ENCODE results near the gene EIF2B4. TPM values are rescaled to one million over a fixed set of nuclear protein-coding genes. Genes with fewer than 3 reads are reported as not detected.

The EIF2B4 gene
- 31.8 and 36.1 TPM in 2 replicates for total RNA-seq (2014; rRNA removed; shearing (Covaris generic))

- DNase-seq (ENCODE audit: low read depth) = peak; percentile 99
These were observed at the start of gene EIF2B4, which contains the start of gene SNX17 for GRCh38 chr2:27370026-27370815. EIF2B4 (minus strand) TSS chr2:27370338; CDS start chr2:27370314, 24 bp downstream. SNX17 (plus strand) TSS chr2:27370616; CDS start chr2:27370744, 128 bp downstream.

- no peak for DNase-seq (ENCODE audit: low read depth)
These were observed 46.0 kb upstream of the EIF2B4 start for GRCh38 chr2:27416151-27416550.

- no peak for DNase-seq (ENCODE audit: low read depth)
These were observed 42.4 kb upstream of the EIF2B4 start for GRCh38 chr2:27412419-27413152.

- DNase-seq (ENCODE audit: low read depth) = peak; percentile 92
These were observed 39.4 kb upstream of the EIF2B4 start, which contains the start of gene PPM1G for GRCh38 chr2:27409321-27410073. PPM1G (minus strand) TSS chr2:27409591; CDS start chr2:27409422, 169 bp downstream.

- peak; percentile 25 for DNase-seq (ENCODE audit: low read depth)
These were observed 38.6 kb upstream of the EIF2B4 start for GRCh38 chr2:27408601-27409320.

- DNase-seq (ENCODE audit: low read depth) = peak; percentile 55
These were observed 37.8 kb upstream of the EIF2B4 start for GRCh38 chr2:27407798-27408491.

GRCh38 chr2:27400348-27401135, 30.4 kb upstream of the EIF2B4 start:
- no peak for DNase-seq (ENCODE audit: low read depth)

GRCh38 chr2:27398962-27399361, 28.8 kb upstream of the EIF2B4 start:
- no peak for DNase-seq (ENCODE audit: low read depth)

- DNase-seq (ENCODE audit: low read depth) = no peak
These were observed 23.1 kb upstream of the EIF2B4 start for GRCh38 chr2:27393225-27393624.

GRCh38 chr2:27390822-27391679, 20.9 kb upstream of the EIF2B4 start:
- DNase-seq (ENCODE audit: low read depth) = no peak

- no peak for DNase-seq (ENCODE audit: low read depth)
These were observed 11.5 kb upstream of the EIF2B4 start for GRCh38 chr2:27381577-27382181.

GRCh38 chr2:27380626-27381545, 10.7 kb upstream of the EIF2B4 start, which contains the start of gene ZNF513:
ZNF513 (minus strand) TSS chr2:27380734; CDS start chr2:27380526, 208 bp downstream.
- peak; percentile 93 for DNase-seq (ENCODE audit: low read depth)

GRCh38 chr2:27379836-27380625, 9.9 kb upstream of the EIF2B4 start:
- DNase-seq (ENCODE audit: low read depth) = peak; percentile 29

GRCh38 chr2:27379383-27379835, 9.3 kb upstream of the EIF2B4 start:
- no peak for DNase-seq (ENCODE audit: low read depth)

GRCh38 chr2:27378809-27379290, 8.7 kb upstream of the EIF2B4 start:
- DNase-seq (ENCODE audit: low read depth) = no peak
